H9 (cell line): ENCODE data around the gene EVI2A. TPM values are rescaled to one million over a fixed set of nuclear protein-coding genes. Genes with fewer than 3 reads are reported as not detected.

Experiments
- DNase-seq: peaks from one replicate; pipeline ENCODE4 v3.0.0-alpha.2; 2017
- H2AFZ ChIP-seq: one replicate; pipeline ENCODE4 v1.6.1; 2013; ENCODE audit warnings: mild to moderate bottlenecking, low read length, control low read depth, moderate library complexity
- H2AK5ac ChIP-seq: 2 replicates; pipeline ENCODE4 v1.6.1; 2013; ENCODE audit warnings: low read length, control low read depth, mixed read lengths; ENCODE audit not compliant: insufficient read length
- H2BK120ac ChIP-seq: one replicate; pipeline ENCODE4 v1.6.1; 2013; ENCODE audit warnings: low read depth, mild to moderate bottlenecking, low read length, control low read depth, inconsistent platforms; ENCODE audit not compliant: poor library complexity, severe bottlenecking
- H2BK12ac ChIP-seq: 2 replicates; pipeline ENCODE4 v1.6.1; 2013; ENCODE audit warnings: low read length, control low read depth, mixed read lengths, low read depth; ENCODE audit not compliant: insufficient read length
- H2BK15ac ChIP-seq: 2 replicates; pipeline ENCODE4 v1.6.1; 2013; ENCODE audit warnings: low read depth, low read length, control low read depth
- H2BK20ac ChIP-seq: one replicate; pipeline ENCODE4 v1.6.1; 2013; ENCODE audit warnings: low read depth, mild to moderate bottlenecking, low read length, control low read depth, inconsistent platforms; ENCODE audit not compliant: poor library complexity, severe bottlenecking
- H2BK5ac ChIP-seq: 2 replicates; pipeline ENCODE4 v1.6.1; 2013; ENCODE audit warnings: low read length, control low read depth, mixed read lengths; ENCODE audit not compliant: insufficient read length
- H3K14ac ChIP-seq: 2 replicates; pipeline ENCODE4 v1.6.1; 2013; ENCODE audit warnings: low read length, control low read depth; ENCODE audit not compliant: insufficient read depth
- H3K18ac ChIP-seq: 2 replicates; pipeline ENCODE4 v1.6.1; 2013; ENCODE audit warnings: low read depth, mild to moderate bottlenecking, mixed read lengths, low read length, control low read depth; ENCODE audit not compliant: insufficient read length
- H3K23ac ChIP-seq: 2 replicates; pipeline ENCODE4 v1.6.1; 2013; ENCODE audit warnings: low read length, control low read depth, mixed read lengths, low read depth; ENCODE audit not compliant: insufficient read length
- H3K23me2 ChIP-seq: 2 replicates; pipeline ENCODE4 v1.6.1; 2013; ENCODE audit warnings: low read depth, mild to moderate bottlenecking, mixed read lengths, low read length, control low read depth; ENCODE audit not compliant: insufficient read length, poor library complexity, severe bottlenecking
- H3K27ac ChIP-seq: 2 replicates; pipeline ENCODE4 v1.5.1; 2013; ENCODE audit warnings: low read length, control low read depth, mixed read lengths, low read depth; ENCODE audit not compliant: insufficient read length
- H3K27me3 ChIP-seq: 2 replicates; pipeline ENCODE4 v1.6.1; 2013; ENCODE audit warnings: low read length, control low read depth, inconsistent platforms; ENCODE audit not compliant: insufficient read depth
- H3K4ac ChIP-seq: 2 replicates; pipeline ENCODE4 v1.6.1; 2013; ENCODE audit warnings: low read depth, mild to moderate bottlenecking, control low read depth, inconsistent platforms, low read length, moderate library complexity
- H3K4me1 ChIP-seq: 2 replicates; pipeline ENCODE4 v1.6.1; 2013; ENCODE audit warnings: low read length, control low read depth, inconsistent platforms; ENCODE audit not compliant: insufficient read depth
- H3K4me2 ChIP-seq: 2 replicates; pipeline ENCODE4 v1.6.1; 2013; ENCODE audit warnings: low read length, control low read depth, mixed read lengths; ENCODE audit not compliant: insufficient read length, insufficient read depth
- H3K56ac ChIP-seq: 2 replicates; pipeline ENCODE4 v1.6.1; 2013; ENCODE audit warnings: low read depth, mild to moderate bottlenecking, mixed read lengths, low read length, control low read depth; ENCODE audit not compliant: insufficient read length
- H3K79me1 ChIP-seq: 2 replicates; pipeline ENCODE4 v1.6.1; 2013; ENCODE audit warnings: low read depth, mild to moderate bottlenecking, moderate library complexity, low read length, control low read depth, inconsistent platforms; ENCODE audit not compliant: insufficient read depth, poor library complexity, severe bottlenecking
- H3K79me2 ChIP-seq: 2 replicates; pipeline ENCODE4 v1.6.1; 2013; ENCODE audit warnings: low read length, control low read depth, inconsistent platforms; ENCODE audit not compliant: insufficient read depth
- H3K9ac ChIP-seq: 2 replicates; pipeline ENCODE4 v1.6.1; 2013; ENCODE audit warnings: low read length, control low read depth, mixed read lengths; ENCODE audit not compliant: insufficient read length; ENCODE audit errors: extremely low read depth
- H3K9me3 ChIP-seq: one replicate; pipeline ENCODE4 v1.6.1; 2013; ENCODE audit warnings: low read depth, low read length, inconsistent platforms; ENCODE audit not compliant: control insufficient read depth
- H3T11ph ChIP-seq: one replicate; pipeline ENCODE4 v1.6.1; 2013; ENCODE audit warnings: mild to moderate bottlenecking, low read length, control low read depth, inconsistent platforms
- H4K20me1 ChIP-seq: one replicate; pipeline ENCODE4 v1.6.1; 2013; ENCODE audit not compliant: control insufficient read depth, insufficient read length, insufficient read depth
- H4K5ac ChIP-seq: 2 replicates; pipeline ENCODE4 v1.6.1; 2013; ENCODE audit warnings: low read depth, mild to moderate bottlenecking, mixed read lengths, low read length, control low read depth; ENCODE audit not compliant: insufficient read length
- H4K8ac ChIP-seq: replicated peaks from 2 replicates; pipeline ENCODE4 v1.6.1; 2013; ENCODE audit warnings: low read length, control low read depth, mixed read lengths, low read depth; ENCODE audit not compliant: insufficient read length
- H4K91ac ChIP-seq: 2 replicates; pipeline ENCODE4 v1.6.1; 2013; ENCODE audit warnings: low read depth, mild to moderate bottlenecking, moderate library complexity, mixed read lengths, low read length, control low read depth; ENCODE audit not compliant: insufficient read length
- H3K27ac Mint-ChIP-seq, 3 experiments: 2 replicates in 2 of 3; 3 replicates in 1 of 3; pipeline ENCODE4 v1.8.0; 2020 to 2021; ENCODE audit warnings: mixed read lengths in 3 of 3, mild to moderate bottlenecking in 1 of 3, moderate library complexity in 1 of 3
- H3K27me3 Mint-ChIP-seq: 2 replicates; pipeline ENCODE4 v1.8.0; 2021; ENCODE audit warnings: low read depth, mild to moderate bottlenecking, moderate library complexity, mixed read lengths
- H3K36me3 Mint-ChIP-seq, 3 experiments: 2 replicates in 2 of 3; 3 replicates in 1 of 3; pipeline ENCODE4 v1.8.0; 2020 to 2021; ENCODE audit warnings: low read depth in 3 of 3, mixed read lengths in 3 of 3; ENCODE audit not compliant: insufficient read depth in 1 of 3
- H3K4me1 Mint-ChIP-seq, 2 experiments: 2 replicates each; pipeline ENCODE4 v1.8.0; 2020; ENCODE audit warnings: mixed read lengths in 2 of 2
- H3K4me3 Mint-ChIP-seq, 2 experiments: 2 replicates in 1 of 2; 3 replicates in 1 of 2; pipeline ENCODE4 v1.8.0; 2020 to 2021; ENCODE audit warnings: mild to moderate bottlenecking in 2 of 2, mixed read lengths in 2 of 2, moderate library complexity in 1 of 2
- H3K9me3 Mint-ChIP-seq, 2 experiments: 2 replicates in 1 of 2; 3 replicates in 1 of 2; pipeline ENCODE4 v1.8.0; 2020; ENCODE audit warnings: mild to moderate bottlenecking in 2 of 2, mixed read lengths in 2 of 2, moderate library complexity in 1 of 2
- CTCF ChIP-seq: fragments of 200-600 bp; sonication (generic); conservative IDR thresholded peaks from 3 replicates; pipeline ENCODE4 v1.8.0; 2021; ENCODE audit warnings: antibody characterized with exemption, mild to moderate bottlenecking
- WGBS: extraction: QIAGEN DNeasy Blood & Tissue Kit; methylation state at CpG from one replicate; pipeline ENCODE4 v1.1.7; 2013; ENCODE audit warnings: missing lambda C conversion rate, low lambda C conversion rate, mixed read lengths; ENCODE audit not compliant: insufficient read length; ENCODE audit errors: extremely low coverage; 5-methylcytosine and 5-hydroxymethylcytosine counted together
- total RNA-seq: library from RNA; stranded (reverse); gene quantifications from 2 replicates; pipeline ENCODE4 v1.2.1, GENCODE V29; 2021

Gene EVI2A
- total RNA-seq, 1 experiment from 2014 or later = not detected

- Histone ChIP-seq H3K23ac (no peak overlapping the region), H2AFZ (no peak overlapping the region), H2BK20ac (no peak overlapping the region), H3K9ac (no peak overlapping the region), H3K4me1 (0 out of 2 replicates have a peak, but pooled peaks cover 3% of the 10 kb centered on the region), H2AK5ac (no peak overlapping the region), H3K23me2 (no peaks in the 10 kb centered on the region), H3K56ac (no peak overlapping the region), H3K27ac (no peak overlapping the region), H4K5ac (no peak overlapping the region), H3K4ac (no peak overlapping the region), H3T11ph (no peak overlapping the region), H2BK15ac (no peak overlapping the region), H4K20me1 (no peaks in the 10 kb centered on the region), H4K91ac (no peak overlapping the region), H3K4me2 (no peak overlapping the region), H2BK5ac (no peak overlapping the region), H3K18ac (no peak overlapping the region), H4K8ac (no peak overlapping the region), H2BK120ac (no peak overlapping the region), H3K14ac (no peak overlapping the region), H2BK12ac (no peak overlapping the region), H3K79me2 (no peaks in the 10 kb centered on the region), H3K79me1 (no peaks in the 10 kb centered on the region), H3K27me3 (no peaks in the 10 kb centered on the region), H3K9me3 (no peaks in the 10 kb centered on the region)
- Mint-ChIP-seq H3K27me3 (no peaks in the 10 kb centered on the region), H3K27ac (peak overlapping the region in 1 of 3 experiments; percentile 53; a peak in 1 of 7 replicates), H3K4me1 (peaks cover 8 to 11% of the 10 kb centered on the region in 2 experiments), H3K4me3 (no peak overlapping the region), H3K9me3 (no peaks in the 10 kb centered on the region), H3K36me3 (peaks cover 4 to 44% (median 18%) of the 10 kb centered on the region in 3 experiments; a peak in 6 of 7 replicates)
- DNase-seq = no peak
- no CpG with 5 or more reads among the region's 1 CpG for WGBS
- TF ChIP-seq CTCF = no peak
These were observed 49.2 kb downstream of the EVI2A start for GRCh38 chr17:31272236-31272635.
